Testis (tissue), 2 donors: ENCODE results near the gene PDE4B.

Experiments
- CTCF ChIP-seq, 3 experiments: fragments of 450-650 bp in 2 of 3; fragments of 200-600 bp in 1 of 3; sonication (generic) in 1 of 3; IDR thresholded peaks; one replicate each; pipeline ENCODE4 v1.5.1; 2016 to 2019; ENCODE audit warnings: antibody characterized with exemption in 3 of 3, mild to moderate bottlenecking in 2 of 3, moderate library complexity in 1 of 3
- POLR2A ChIP-seq: fragments of 450-650 bp; IDR thresholded peaks from one replicate; pipeline ENCODE4 v1.6.1; 2017; ENCODE audit warnings: antibody characterized with exemption, mild to moderate bottlenecking, moderate library complexity

GRCh38 chr1:66132324-66132723 is 339.6 kb downstream of the PDE4B start:
- no peak for TF ChIP-seq CTCF (IDR thresholded peaks at IDR 0.05)
- TF ChIP-seq POLR2A, result no peak
